ENCODE data around the gene ZIK1.

GRCh38 chr19:57559404-57560025 is 24.4 kb upstream of the ZIK1 start, which contains the start of gene ZNF550:
- TF ChIP-seq CTCF (conservative IDR thresholded peaks at IDR 0.05; ENCODE audit: low read length) (no peak), EZH2phosphoT487 (IDR thresholded peaks at IDR 0.05; ENCODE audit: borderline replicate concordance) (no peak)

All from Loucy (cell line).